Measurements from ENCODE around the gene NT5DC1. TPM values are rescaled to one million over a fixed set of nuclear protein-coding genes. Genes with fewer than 3 reads are reported as not detected.
A peak's percentile ranks its signal among the peaks of the same experiment; 100 is the strongest.

NT5DC1 gene
- total and polyA plus RNA-seq, 11 donors = 6.5 to 72.4 (median 50.9) TPM

DNA sequence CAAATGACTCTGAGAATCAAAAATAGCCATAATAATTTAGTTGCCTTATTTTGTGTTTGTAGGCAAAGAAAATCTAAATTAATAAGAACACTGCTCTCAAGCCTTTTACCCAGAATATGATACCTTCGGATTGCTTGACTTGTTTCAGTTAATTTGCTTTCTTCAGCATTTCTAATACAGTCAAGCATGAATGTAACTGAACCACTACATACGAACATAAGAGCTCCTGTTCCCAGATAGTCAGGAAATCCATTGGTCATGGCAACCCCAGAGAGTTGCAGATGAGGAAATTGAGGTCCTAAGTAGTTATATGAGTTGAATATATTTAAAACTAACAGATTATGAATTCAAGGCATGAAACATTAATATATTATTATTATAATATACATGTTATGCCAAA lies 42.9 kb upstream of the NT5DC1 start:
- TF ChIP-seq, protein P1, sequence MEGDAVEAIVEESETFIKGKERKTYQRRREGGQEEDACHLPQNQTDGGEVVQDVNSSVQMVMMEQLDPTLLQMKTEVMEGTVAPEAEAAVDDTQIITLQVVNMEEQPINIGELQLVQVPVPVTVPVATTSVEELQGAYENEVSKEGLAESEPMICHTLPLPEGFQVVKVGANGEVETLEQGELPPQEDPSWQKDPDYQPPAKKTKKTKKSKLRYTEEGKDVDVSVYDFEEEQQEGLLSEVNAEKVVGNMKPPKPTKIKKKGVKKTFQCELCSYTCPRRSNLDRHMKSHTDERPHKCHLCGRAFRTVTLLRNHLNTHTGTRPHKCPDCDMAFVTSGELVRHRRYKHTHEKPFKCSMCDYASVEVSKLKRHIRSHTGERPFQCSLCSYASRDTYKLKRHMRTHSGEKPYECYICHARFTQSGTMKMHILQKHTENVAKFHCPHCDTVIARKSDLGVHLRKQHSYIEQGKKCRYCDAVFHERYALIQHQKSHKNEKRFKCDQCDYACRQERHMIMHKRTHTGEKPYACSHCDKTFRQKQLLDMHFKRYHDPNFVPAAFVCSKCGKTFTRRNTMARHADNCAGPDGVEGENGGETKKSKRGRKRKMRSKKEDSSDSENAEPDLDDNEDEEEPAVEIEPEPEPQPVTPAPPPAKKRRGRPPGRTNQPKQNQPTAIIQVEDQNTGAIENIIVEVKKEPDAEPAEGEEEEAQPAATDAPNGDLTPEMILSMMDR (IDR thresholded peaks at IDR 0.05) = no peak
- TF ChIP-seq POLR2A (IDR thresholded peaks at IDR 0.05) = no peak
- no peak for DNase-seq
- intact Hi-C loops (cut with DNase I) = loop anchor here in 1 of 10 donors (5.0 kb wide), 1 partner anchor 45 kb away; no protein-coding TSS in a partner anchor
- no peaks in the 10 kb centered on the region for H3K27me3 ChIP-seq
- 67 to 74% (median 72%) methylated on average over 2 of the region's 2 CpGs for WGBS, 4 donors
- H3K27ac ChIP-seq = no peak overlapping the region
- H3K4me1 ChIP-seq = peaks cover 0 to 28% (median 3%) of the 10 kb centered on the region in 12 donors
- H3K4me3 ChIP-seq = peak overlapping the region in 4 of 12 donors; percentile 1 to 31 (median 18)
- H3K36me3 ChIP-seq = no peaks in the 10 kb centered on the region
- H3K9me3 ChIP-seq = no peaks in the 10 kb centered on the region
- ATAC-seq = no peak

DNA sequence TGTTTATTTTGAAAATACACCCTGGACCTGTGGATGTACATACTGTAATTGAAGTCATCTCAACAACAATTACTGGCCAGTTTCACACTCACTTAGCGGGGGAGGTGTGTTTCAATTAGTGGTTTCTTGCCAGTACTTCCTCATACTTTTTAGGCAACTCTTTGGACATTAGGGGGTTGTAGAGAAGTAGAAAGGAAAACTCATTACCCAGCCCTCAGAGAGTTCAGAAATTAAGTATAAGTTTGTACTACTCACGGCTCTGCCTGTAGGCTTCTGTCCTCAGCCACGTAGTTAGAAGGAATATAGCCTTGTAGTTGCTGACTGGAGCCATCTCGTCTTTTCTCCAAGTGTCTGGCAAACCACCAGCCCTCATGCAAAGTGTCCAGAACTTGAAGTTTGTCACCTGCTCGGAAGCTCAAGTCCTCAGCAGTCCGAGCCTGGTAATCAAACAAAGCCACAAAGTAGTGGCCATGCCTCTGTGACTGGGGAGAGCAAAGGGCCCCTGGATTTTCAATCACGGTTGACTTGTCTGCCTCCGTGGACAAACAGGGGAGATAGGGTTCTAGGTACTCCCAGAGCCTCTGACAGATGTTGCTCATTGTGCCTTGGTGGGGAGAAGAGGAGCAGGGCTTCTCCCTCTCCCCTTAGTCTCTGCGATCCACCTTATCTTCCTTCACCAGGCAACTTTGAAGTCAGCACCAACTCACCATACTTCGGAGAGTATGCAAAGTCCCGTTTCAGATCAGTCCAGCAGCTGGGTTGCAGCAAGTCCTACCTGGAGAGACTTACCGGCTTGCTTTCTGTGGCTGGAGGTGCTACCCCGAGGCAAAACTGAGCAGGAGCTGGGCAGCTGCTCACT lies 40.7 kb upstream of the NT5DC1 start:
- Histone ChIP-seq H3K4me3 (peak overlapping the region in 10 of 12 donors; percentile 34 to 62 (median 47)), H3K36me3 (no peaks in the 10 kb centered on the region), H3K4me1 (peaks cover 0 to 33% (median 4%) of the 10 kb centered on the region in 12 donors), H3K27ac (peak overlapping the region in 11 of 12 donors; percentile 29 to 76 (median 54)), H3K27me3 (no peaks in the 10 kb centered on the region), H3K9me3 (no peaks in the 10 kb centered on the region)
- WGBS, 4 donors = 64 to 77% (median 67%) methylated on average over 13 of the region's 13 CpGs
- TF ChIP-seq, protein P1 (IDR thresholded peaks at IDR 0.05) = no peak
- TF ChIP-seq POLR2A (IDR thresholded peaks at IDR 0.05) = no peak
- intact Hi-C loops (cut with DNase I) = loop anchor here in 2 of 10 donors (5.0 kb wide), 1 partner anchor 48 kb away; no protein-coding TSS in a partner anchor
- ATAC-seq = peak; percentile 16 to 44 (median 39)
- DNase-seq = peak in 1 of 5 donors; percentile 34

DNA sequence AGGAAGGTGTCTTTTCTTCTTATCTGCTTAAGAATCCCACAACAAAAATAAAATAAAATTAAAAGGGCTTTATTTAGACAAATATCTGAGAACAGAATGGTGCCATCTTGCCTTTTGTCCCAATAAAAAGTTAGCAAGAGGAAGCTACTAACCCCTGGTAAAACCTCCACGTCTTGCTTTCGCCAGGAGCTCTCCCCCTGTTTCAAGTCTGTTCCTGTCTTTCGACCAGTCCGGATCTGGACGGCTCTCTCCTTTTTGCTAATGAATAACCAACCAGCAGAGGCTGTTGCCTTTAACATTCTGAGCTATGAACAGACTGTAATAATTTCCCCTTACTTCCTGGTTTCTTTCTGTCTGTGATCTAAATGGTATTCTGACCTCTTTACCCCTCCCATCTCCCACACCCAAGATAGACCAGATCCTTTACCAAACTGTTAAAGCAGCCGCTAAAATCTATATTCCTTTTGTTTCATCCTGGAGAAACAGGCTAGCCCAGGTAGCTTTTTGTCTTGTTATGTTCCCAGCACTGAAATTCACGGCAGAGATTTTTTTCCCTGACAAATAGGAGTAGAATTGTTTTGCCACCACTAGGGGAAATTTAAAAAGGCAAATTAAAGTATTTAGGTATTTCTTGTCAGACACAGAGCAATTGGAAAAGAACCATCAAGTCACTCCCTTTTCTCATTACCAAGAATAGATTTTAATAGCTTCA lies 39.9 kb upstream of the NT5DC1 start, which contains the start of gene FRK:
Gene FRK (minus strand): TSS at position 320 of the 712 bp plus-strand sequence. CDS start 580 bp downstream, outside the sequence.
- DNase-seq (peak in 2 of 5 donors; percentile 19 to 39), ATAC-seq (peak; percentile 56 to 90 (median 82))
- H3K4me3 ChIP-seq = peak within 1 kb of the TSS in 10 of 12 donors; percentile 34 to 62 (median 47)
- H3K36me3 ChIP-seq = no peaks in the 10 kb centered on the region
- H3K9me3 ChIP-seq = no peaks in the 10 kb centered on the region
- H3K4me1 ChIP-seq = peaks cover 0 to 26% (median 3%) of the 10 kb centered on the region in 12 donors
- H3K27me3 ChIP-seq = no peaks in the 10 kb centered on the region
- H3K27ac ChIP-seq = peak within 1 kb of the TSS in 11 of 12 donors; percentile 29 to 76 (median 54)
- WGBS, 4 donors = 37 to 79% (median 50%) methylated on average over 7 of the region's 7 CpGs
- intact Hi-C loops (cut with DNase I) = loop anchor here in 1 of 10 donors (5.0 kb wide), 1 partner anchor 48 kb away; no protein-coding TSS in a partner anchor
- TF ChIP-seq, protein P1 (IDR thresholded peaks at IDR 0.05) = peak in 6 of 12 donors; percentile 7 to 41 (median 28)
- TF ChIP-seq POLR2A (IDR thresholded peaks at IDR 0.05) = no peak
